ENCODE measurements around the gene MAMSTR.
"Not testable (repeated sequence)": the region's sequence is repeated elsewhere in the genome, so short reads cannot be mapped to it uniquely, and the experiment has no call there.

The MAMSTR gene

GRCh38 chr19:48719263-48720171 lies at the start of gene MAMSTR:
TSS of gene MAMSTR (minus strand) at chr19:48719725. CDS start at chr19:48719031, 694 bp downstream.
- DNase-seq (ENCODE audit: low read depth), result no peak

- DNase-seq (ENCODE audit: low read depth), result no peak
Measured at GRCh38 chr19:48768994-48769713, 49.6 kb upstream of the MAMSTR start.

- DNase-seq (ENCODE audit: low read depth), result not testable (repeated sequence)
Measured at GRCh38 chr19:48768171-48768753, 48.7 kb upstream of the MAMSTR start.

GRCh38 chr19:48765816-48766215 lies 46.3 kb upstream of the MAMSTR start:
- DNase-seq (ENCODE audit: low read depth), result not testable (repeated sequence)

GRCh38 chr19:48760504-48761205 lies 41.1 kb upstream of the MAMSTR start:
- no peak for DNase-seq (ENCODE audit: low read depth)

GRCh38 chr19:48757741-48758144 lies 38.2 kb upstream of the MAMSTR start:
- no peak for DNase-seq (ENCODE audit: low read depth)

- DNase-seq (ENCODE audit: low read depth), result no peak
Measured at GRCh38 chr19:48757089-48757675, 37.7 kb upstream of the MAMSTR start.

GRCh38 chr19:48756686-48757085 lies 37.2 kb upstream of the MAMSTR start:
- DNase-seq (ENCODE audit: low read depth), result no peak

- DNase-seq (ENCODE audit: low read depth), result no peak
Measured at GRCh38 chr19:48756212-48756611, 36.7 kb upstream of the MAMSTR start.

- DNase-seq (ENCODE audit: low read depth), result no peak
Measured at GRCh38 chr19:48755787-48756186, 36.3 kb upstream of the MAMSTR start.

- DNase-seq (ENCODE audit: low read depth), result no peak
Measured at GRCh38 chr19:48755084-48755641, 35.6 kb upstream of the MAMSTR start, which contains the start of gene FGF21. TSS of gene FGF21 (plus strand) at chr19:48755524. CDS start at chr19:48756237, 713 bp downstream.

- no peak for DNase-seq (ENCODE audit: low read depth)
Measured at GRCh38 chr19:48752496-48753365, 33.2 kb upstream of the MAMSTR start, which contains the start of gene FUT1. TSS of gene FUT1 (minus strand) at chr19:48752641. CDS start at chr19:48751281, 1,360 bp downstream.

- no peak for DNase-seq (ENCODE audit: low read depth)
Measured at GRCh38 chr19:48751845-48752495, 32.4 kb upstream of the MAMSTR start.

- DNase-seq (ENCODE audit: low read depth), result no peak
Measured at GRCh38 chr19:48750771-48751504, 31.4 kb upstream of the MAMSTR start.

GRCh38 chr19:48750351-48750750 lies 30.8 kb upstream of the MAMSTR start:
- no peak for DNase-seq (ENCODE audit: low read depth)

- no peak for DNase-seq (ENCODE audit: low read depth)
Measured at GRCh38 chr19:48749571-48750198, 30.2 kb upstream of the MAMSTR start.

GRCh38 chr19:48746738-48747575 lies 27.4 kb upstream of the MAMSTR start, which contains the start of gene IZUMO1:
TSS of gene IZUMO1 (minus strand) at chr19:48746909. CDS start at chr19:48745859, 1,050 bp downstream.
- no peak for DNase-seq (ENCODE audit: low read depth)

Measured in activated gamma-delta T cell treated with anti-CD3 and anti-CD28 coated beads, Interleukin-2, amount 50 U/mL, for 16 hours (primary cell).